ENCODE measurements around the gene SPDYE16. TPM values are rescaled to one million over a fixed set of nuclear protein-coding genes. Genes with fewer than 3 reads are reported as not detected.
"Not testable (repeated sequence)": the region's sequence is repeated elsewhere in the genome, so short reads cannot be mapped to it uniquely, and the experiment has no call there.

Gene SPDYE16
- polyA plus RNA-seq, 1 experiment, result not detected

- CTCF ChIA-PET; H3K27me3 ChIP-seq (ENCODE audit: control insufficient read depth, insufficient read depth, low read length); H3K27ac ChIP-seq (ENCODE audit: low read depth, low read length); DNase-seq (ENCODE audit: low read depth, low spot score); H3K9me3 ChIP-seq (ENCODE audit: control insufficient read depth, insufficient read depth, low read length); POLR2A ChIA-PET; H3K4me3 ChIP-seq (ENCODE audit: low read depth, low read length): not testable (repeated sequence)
These were observed 26.2 kb downstream of the SPDYE16 start for GRCh38 chr7:76516932-76517331.

- ChIA-PET CTCF (no interaction called here), POLR2A (no interaction called here)
- Histone ChIP-seq H3K4me3 (ENCODE audit: low read depth, low read length) (no peak overlapping the region), H3K9me3 (ENCODE audit: control insufficient read depth, insufficient read depth, low read length) (no peaks in the 10 kb centered on the region), H3K27ac (ENCODE audit: low read depth, low read length) (no peak overlapping the region), H3K27me3 (ENCODE audit: control insufficient read depth, insufficient read depth, low read length) (no peaks in the 10 kb centered on the region)
- DNase-seq (ENCODE audit: low read depth, low spot score), result no peak
- TF ChIP-seq CTCF (IDR thresholded peaks at IDR 0.05; ENCODE audit: low read depth, low read length), result no peak
These were observed 27.1 kb downstream of the SPDYE16 start for GRCh38 chr7:76515999-76516443.

GRCh38 chr7:76514926-76515771 is 27.9 kb downstream of the SPDYE16 start:
- Histone ChIP-seq H3K9me3 (ENCODE audit: control insufficient read depth, insufficient read depth, low read length) (no peaks in the 10 kb centered on the region; the same call in 1 of the 2 replicates), H3K4me3 (ENCODE audit: low read depth, low read length) (no peak overlapping the region), H3K27me3 (ENCODE audit: control insufficient read depth, insufficient read depth, low read length) (no peaks in the 10 kb centered on the region), H3K27ac (ENCODE audit: low read depth, low read length) (no peak overlapping the region)
- TF ChIP-seq CTCF (IDR thresholded peaks at IDR 0.05; ENCODE audit: low read depth, low read length), result no peak
- CTCF ChIA-PET, result interaction anchor here (0.5 kb wide), 1 partner anchor 78 kb away, joined by 7 read pairs; no protein-coding TSS in a partner anchor
- POLR2A ChIA-PET, result no interaction called here
- DNase-seq (ENCODE audit: low read depth, low spot score), result no peak

GRCh38 chr7:76513817-76514799 is 29.0 kb downstream of the SPDYE16 start:
- CTCF ChIA-PET, result interaction anchor here (0.5 kb wide), 1 partner anchor 77 kb away, joined by 7 read pairs; no protein-coding TSS in a partner anchor
- no peak for TF ChIP-seq CTCF (IDR thresholded peaks at IDR 0.05; ENCODE audit: low read depth, low read length)

GRCh38 chr7:76512941-76513816 is 29.9 kb downstream of the SPDYE16 start:
- Histone ChIP-seq H3K9me3 (ENCODE audit: control insufficient read depth, insufficient read depth, low read length) (no peaks in the 10 kb centered on the region; the same call in 1 of the 2 replicates), H3K27ac (ENCODE audit: low read depth, low read length) (no peak overlapping the region), H3K27me3 (ENCODE audit: control insufficient read depth, insufficient read depth, low read length) (no peaks in the 10 kb centered on the region), H3K4me3 (ENCODE audit: low read depth, low read length) (no peak overlapping the region)
- no peak for DNase-seq (ENCODE audit: low read depth, low spot score)
- TF ChIP-seq CTCF (IDR thresholded peaks at IDR 0.05; ENCODE audit: low read depth, low read length), result peak; percentile 50
- ChIA-PET CTCF (interaction anchor here (0.6 kb wide), 1 partner anchor 94 kb away, joined by 3 read pairs; no protein-coding TSS in a partner anchor), POLR2A (no interaction called here)

More at GRCh38 chr7:76513817-76514799, 29.0 kb downstream of the SPDYE16 start:
- no peak for DNase-seq (ENCODE audit: low read depth, low spot score)
- POLR2A ChIA-PET, result no interaction called here
- no peak overlapping the region for H3K27ac ChIP-seq (ENCODE audit: low read depth, low read length)
- no peaks in the 10 kb centered on the region; the same call in 1 of the 2 replicates for H3K9me3 ChIP-seq (ENCODE audit: control insufficient read depth, insufficient read depth, low read length)
- no peaks in the 10 kb centered on the region for H3K27me3 ChIP-seq (ENCODE audit: control insufficient read depth, insufficient read depth, low read length)
- no peak overlapping the region for H3K4me3 ChIP-seq (ENCODE audit: low read depth, low read length)

- H3K27ac ChIP-seq (ENCODE audit: low read depth, low read length); CTCF ChIA-PET: not testable (repeated sequence)
These were observed 30.9 kb downstream of the SPDYE16 start for GRCh38 chr7:76511911-76512885.

More at GRCh38 chr7:76511911-76512885, 30.9 kb downstream of the SPDYE16 start:
- H3K4me3 ChIP-seq (ENCODE audit: low read depth, low read length); DNase-seq (ENCODE audit: low read depth, low spot score); POLR2A ChIA-PET; H3K27me3 ChIP-seq (ENCODE audit: control insufficient read depth, insufficient read depth, low read length); H3K9me3 ChIP-seq (ENCODE audit: control insufficient read depth, insufficient read depth, low read length): not testable (repeated sequence)

Measured in AG04450 (cell line).